Subcutaneous preadipocyte (primary cell): ENCODE data around the gene ZFP37. TPM values are rescaled to one million over a fixed set of nuclear protein-coding genes. Genes with fewer than 3 reads are reported as not detected.

Experiments used
- total RNA-seq: library from RNA; depleted of rRNA; stranded (reverse); fragments of >200 nt; gene quantifications from 2 replicates; pipeline ENCODE4 v1.2.3, GENCODE V29; 2012

Gene ZFP37
- 0.73 and 1.6 TPM in 2 replicates for total RNA-seq

GRCh38 chr9:113056191-113057106, at the start of gene ZFP37:
Gene ZFP37 (minus strand): TSS chr9:113056724. CDS start chr9:113056688, 36 bp downstream.

GRCh38 chr9:113011911-113012381, 44.6 kb downstream of the ZFP37 start, which contains the start of gene ZNF883:
Gene ZNF883 (minus strand): TSS chr9:113012192.

Other genes starting within 250 kb of the ZFP37 start
- gene SLC46A2, start 165.8 kb downstream of the ZFP37 start, total RNA-seq: not detected in 2 replicates
- gene ZNF883, start 44.5 kb downstream of the ZFP37 start, total RNA-seq: 0.73 and 2.0 TPM in 2 replicates
- gene SLC31A2, start 94.3 kb upstream of the ZFP37 start, total RNA-seq: 15.6 and 22.8 TPM in 2 replicates
- 22.0 and 26.4 TPM in 2 replicates for gene FKBP15, start 164.6 kb upstream of the ZFP37 start, total RNA-seq
- 19.1 and 22.1 TPM in 2 replicates for gene SLC31A1, start 164.8 kb upstream of the ZFP37 start, total RNA-seq
- 24.8 and 27.9 TPM in 2 replicates for gene CDC26, start 218.8 kb upstream of the ZFP37 start, total RNA-seq
- 26.5 and 41.4 TPM in 2 replicates for gene PRPF4, start 218.9 kb upstream of the ZFP37 start, total RNA-seq
- under 0.01 TPM in 1 of 2 replicates, not detected in the other for gene RNF183, start 246.7 kb upstream of the ZFP37 start, total RNA-seq